Fibroblast of lung (primary cell): ENCODE results near the gene EIF2B2. TPM values are rescaled to one million over a fixed set of nuclear protein-coding genes. Genes with fewer than 3 reads are reported as not detected.

Experiments used
- DNase-seq, 2 donors: peaks; one replicate each; pipeline versions ENCODE4 v3.0.0 to v3.0.0-alpha.2; 2010; ENCODE audit warnings: low read depth in 2 of 2
- H2AFZ ChIP-seq: 2 replicates; pipeline ENCODE4 v1.5.1; 2012; ENCODE audit warnings: low read length, control low read depth, inconsistent platforms
- H3K27ac ChIP-seq: 2 replicates; pipeline ENCODE4 v1.5.1; 2011; ENCODE audit warnings: low read length, control low read depth; ENCODE audit not compliant: insufficient read depth
- H3K27me3 ChIP-seq: 2 replicates; pipeline ENCODE4 v1.5.1; 2011; ENCODE audit warnings: mild to moderate bottlenecking, low read length; ENCODE audit not compliant: control insufficient read depth, insufficient read depth
- H3K36me3 ChIP-seq: 2 replicates; pipeline ENCODE4 v1.5.1; 2011; ENCODE audit warnings: low read length; ENCODE audit not compliant: control insufficient read depth, insufficient read depth
- H3K4me1 ChIP-seq: 2 replicates; pipeline ENCODE4 v1.5.1; 2011; ENCODE audit warnings: low read length; ENCODE audit not compliant: control insufficient read depth, insufficient read depth; ENCODE audit errors: extremely low read depth
- H3K4me2 ChIP-seq: 2 replicates; pipeline ENCODE4 v1.5.1; 2011; ENCODE audit warnings: low read length, control low read depth; ENCODE audit not compliant: insufficient read depth; ENCODE audit errors: extremely low read depth
- H3K4me3 ChIP-seq, 4 experiments: fragments of 200-600 bp in 1 of 4; sonication (generic) in 1 of 4; replicated peaks in 1 of 4; 2 replicates each; pipeline ENCODE4 v1.5.1; 2011 to 2016; ENCODE audit warnings: low read length in 4 of 4, low read depth in 3 of 4, mild to moderate bottlenecking in 3 of 4, control low read depth in 2 of 4, inconsistent platforms in 1 of 4, mixed read lengths in 1 of 4; ENCODE audit not compliant: insufficient read depth in 1 of 4; ENCODE audit errors: control extremely low read depth in 1 of 4
- H3K79me2 ChIP-seq: 2 replicates; pipeline ENCODE4 v1.5.1; 2012; ENCODE audit warnings: mild to moderate bottlenecking, low read length, inconsistent platforms; ENCODE audit not compliant: control insufficient read depth, insufficient read depth
- H3K9ac ChIP-seq: 2 replicates; pipeline ENCODE4 v1.5.1; 2011; ENCODE audit warnings: mild to moderate bottlenecking, low read length, control low read depth; ENCODE audit not compliant: insufficient read depth
- H3K9me3 ChIP-seq: 2 replicates; pipeline ENCODE4 v1.5.1; 2012; ENCODE audit warnings: low read depth, low read length; ENCODE audit not compliant: control insufficient read depth, insufficient read depth
- H4K20me1 ChIP-seq: 2 replicates; pipeline ENCODE4 v1.5.1; 2011; ENCODE audit warnings: low read length; ENCODE audit not compliant: control insufficient read depth, insufficient read depth; ENCODE audit errors: extremely low read depth
- EZH2 ChIP-seq: IDR thresholded peaks from 2 replicates; pipeline ENCODE4 v1.5.1; 2012; ENCODE audit warnings: low read length, control low read depth, mild to moderate bottlenecking; ENCODE audit errors: missing control alignments
- polyA plus RNA-seq, 2 donors: library from polyadenylated mRNA; depleted of rRNA in 1 of 2; stranded (reverse) in 1 of 2; unstranded in 1 of 2; fragments of >200 nt; gene quantifications; 2 replicates each; pipeline ENCODE4 v1.2.1, GENCODE V29; 2011 to 2012; ENCODE audit warnings: missing spikeins in 1 of 2
- total RNA-seq: library from RNA; depleted of rRNA; stranded (reverse); fragments of >200 nt; gene quantifications from 2 replicates; pipeline ENCODE4 v1.2.1, GENCODE V29; 2014
- TF ChIP-seq, protein P1 (sequence below), 2 donors: IDR thresholded peaks in 1 of 2; conservative IDR thresholded peaks in 1 of 2; 1 replicate in 1 of 2; 2 replicates in 1 of 2; pipeline ENCODE4 v1.5.1; 2011 to 2012; ENCODE audit warnings: low read length in 2 of 2, control low read depth in 1 of 2, inconsistent platforms in 1 of 2, low read depth in 1 of 2, mild to moderate bottlenecking in 1 of 2

Gene EIF2B2
- total and polyA plus RNA-seq, 2 donors (not counting 1 experiment from before 2014, with no cell fraction given): 30.2 to 83.6 TPM

DNA sequence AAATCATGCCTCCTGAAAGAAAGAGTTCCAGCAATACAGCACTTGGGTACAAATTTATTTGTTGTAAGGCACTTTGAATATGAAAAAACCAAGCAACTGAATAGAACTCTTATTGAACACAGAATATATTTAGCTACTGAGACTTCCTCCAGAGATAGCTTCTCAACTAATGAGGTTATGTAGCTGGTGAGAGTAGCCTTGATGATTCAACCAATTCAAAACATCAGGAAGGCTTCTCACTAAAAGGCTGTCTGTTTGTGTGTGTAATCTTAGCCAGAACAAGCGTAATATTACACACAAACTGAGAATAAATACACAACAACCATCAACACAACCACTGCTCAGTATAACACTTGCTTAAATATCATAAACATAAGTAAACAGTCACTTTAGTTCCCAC is 20.4 kb downstream of the EIF2B2 start:
- DNase-seq: no peak
- no peak overlapping the region for H2AFZ ChIP-seq
- no peaks in the 10 kb centered on the region for H4K20me1 ChIP-seq
- H3K27me3 ChIP-seq: no peaks in the 10 kb centered on the region
- H3K9ac ChIP-seq: no peak overlapping the region
- TF ChIP-seq, protein P1, sequence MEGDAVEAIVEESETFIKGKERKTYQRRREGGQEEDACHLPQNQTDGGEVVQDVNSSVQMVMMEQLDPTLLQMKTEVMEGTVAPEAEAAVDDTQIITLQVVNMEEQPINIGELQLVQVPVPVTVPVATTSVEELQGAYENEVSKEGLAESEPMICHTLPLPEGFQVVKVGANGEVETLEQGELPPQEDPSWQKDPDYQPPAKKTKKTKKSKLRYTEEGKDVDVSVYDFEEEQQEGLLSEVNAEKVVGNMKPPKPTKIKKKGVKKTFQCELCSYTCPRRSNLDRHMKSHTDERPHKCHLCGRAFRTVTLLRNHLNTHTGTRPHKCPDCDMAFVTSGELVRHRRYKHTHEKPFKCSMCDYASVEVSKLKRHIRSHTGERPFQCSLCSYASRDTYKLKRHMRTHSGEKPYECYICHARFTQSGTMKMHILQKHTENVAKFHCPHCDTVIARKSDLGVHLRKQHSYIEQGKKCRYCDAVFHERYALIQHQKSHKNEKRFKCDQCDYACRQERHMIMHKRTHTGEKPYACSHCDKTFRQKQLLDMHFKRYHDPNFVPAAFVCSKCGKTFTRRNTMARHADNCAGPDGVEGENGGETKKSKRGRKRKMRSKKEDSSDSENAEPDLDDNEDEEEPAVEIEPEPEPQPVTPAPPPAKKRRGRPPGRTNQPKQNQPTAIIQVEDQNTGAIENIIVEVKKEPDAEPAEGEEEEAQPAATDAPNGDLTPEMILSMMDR (conservative IDR thresholded peaks at IDR 0.05 in 1 of 2, IDR thresholded peaks at IDR 0.05 in 1 of 2; ENCODE audit: low read depth in 1 of 2, low read length in 2 of 2): no peak
- no peak for TF ChIP-seq EZH2
- no peak overlapping the region for H3K27ac ChIP-seq
- H3K36me3 ChIP-seq: peaks cover 9% of the 10 kb centered on the region
- no peaks in the 10 kb centered on the region for H3K9me3 ChIP-seq
- H3K79me2 ChIP-seq: no peaks in the 10 kb centered on the region
- no peak overlapping the region for H3K4me2 ChIP-seq
- no peaks in the 10 kb centered on the region for H3K4me1 ChIP-seq
- H3K4me3 ChIP-seq: no peak overlapping the region

DNA sequence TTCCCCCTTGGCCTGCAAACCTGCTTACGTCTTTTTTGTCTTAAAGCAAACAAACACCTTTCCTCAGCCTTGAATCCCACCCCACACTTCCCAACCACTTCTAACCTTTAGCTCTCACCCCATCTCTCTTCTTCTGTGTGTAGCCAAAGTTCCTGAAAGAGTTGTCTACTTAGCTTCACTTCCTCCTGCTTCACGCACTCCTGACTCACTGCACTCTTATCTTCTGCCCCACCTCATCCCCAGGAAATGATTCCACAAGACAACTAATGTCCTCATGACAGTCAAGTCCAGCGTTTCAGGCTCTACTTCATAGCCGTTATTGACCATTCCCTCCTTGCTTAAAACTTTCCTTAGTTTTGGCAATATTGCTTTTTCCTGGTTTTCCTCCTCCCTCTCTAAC is 22.4 kb downstream of the EIF2B2 start:
- Histone ChIP-seq H3K4me1 (no peaks in the 10 kb centered on the region), H3K36me3 (peaks cover 5% of the 10 kb centered on the region), H4K20me1 (no peaks in the 10 kb centered on the region), H3K27me3 (no peaks in the 10 kb centered on the region), H3K4me2 (no peak overlapping the region), H3K27ac (no peak overlapping the region), H3K9me3 (no peaks in the 10 kb centered on the region), H3K9ac (no peak overlapping the region), H3K79me2 (no peaks in the 10 kb centered on the region), H3K4me3 (no peak overlapping the region), H2AFZ (no peak overlapping the region)
- TF ChIP-seq, protein P1 (conservative IDR thresholded peaks at IDR 0.05 in 1 of 2, IDR thresholded peaks at IDR 0.05 in 1 of 2; ENCODE audit: low read depth in 1 of 2, low read length in 2 of 2): no peak
- DNase-seq: peak in 1 of 2 donors; percentile 52

DNA sequence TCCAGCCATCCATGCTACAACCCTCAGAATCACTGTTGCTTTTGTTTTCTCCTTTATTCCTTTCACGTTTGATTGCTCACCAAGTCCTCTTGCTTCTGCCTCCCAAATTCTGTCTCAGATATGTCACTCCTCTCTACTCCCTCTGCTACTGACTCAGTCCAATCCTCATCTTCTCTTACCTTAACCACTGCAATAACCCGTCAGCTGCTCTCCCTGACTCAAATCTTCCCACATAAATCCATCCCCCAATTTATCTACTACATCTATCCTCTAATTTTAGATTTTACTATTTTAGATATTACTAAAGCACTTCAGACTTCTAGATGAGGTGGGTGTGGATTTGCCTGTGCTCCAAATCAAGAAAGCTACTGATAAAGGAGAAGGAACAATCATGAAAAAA is 23.2 kb downstream of the EIF2B2 start:
- no peak for TF ChIP-seq EZH2
- TF ChIP-seq, protein P1 (conservative IDR thresholded peaks at IDR 0.05 in 1 of 2, IDR thresholded peaks at IDR 0.05 in 1 of 2; ENCODE audit: low read depth in 1 of 2, low read length in 2 of 2): no peak
- Histone ChIP-seq H4K20me1 (no peaks in the 10 kb centered on the region), H3K9me3 (no peaks in the 10 kb centered on the region), H3K79me2 (no peaks in the 10 kb centered on the region), H3K4me3 (no peak overlapping the region), H3K27ac (no peak overlapping the region), H3K27me3 (no peaks in the 10 kb centered on the region), H3K4me2 (no peak overlapping the region), H3K4me1 (no peaks in the 10 kb centered on the region), H3K9ac (no peak overlapping the region), H3K36me3 (peaks cover 5% of the 10 kb centered on the region), H2AFZ (no peak overlapping the region)
- DNase-seq: no peak
